ENCODE results near the gene CDK2AP2.
A peak's percentile ranks its signal among the peaks of the same experiment; 100 is the strongest.
"Not testable (repeated sequence)": the region's sequence is repeated elsewhere in the genome, so short reads cannot be mapped to it uniquely, and the experiment has no call there.

Gene CDK2AP2

GRCh38 chr11:67489885-67490726 is 17.9 kb downstream of the CDK2AP2 start:
- no peak for DNase-seq (ENCODE audit: low read depth)

DNA sequence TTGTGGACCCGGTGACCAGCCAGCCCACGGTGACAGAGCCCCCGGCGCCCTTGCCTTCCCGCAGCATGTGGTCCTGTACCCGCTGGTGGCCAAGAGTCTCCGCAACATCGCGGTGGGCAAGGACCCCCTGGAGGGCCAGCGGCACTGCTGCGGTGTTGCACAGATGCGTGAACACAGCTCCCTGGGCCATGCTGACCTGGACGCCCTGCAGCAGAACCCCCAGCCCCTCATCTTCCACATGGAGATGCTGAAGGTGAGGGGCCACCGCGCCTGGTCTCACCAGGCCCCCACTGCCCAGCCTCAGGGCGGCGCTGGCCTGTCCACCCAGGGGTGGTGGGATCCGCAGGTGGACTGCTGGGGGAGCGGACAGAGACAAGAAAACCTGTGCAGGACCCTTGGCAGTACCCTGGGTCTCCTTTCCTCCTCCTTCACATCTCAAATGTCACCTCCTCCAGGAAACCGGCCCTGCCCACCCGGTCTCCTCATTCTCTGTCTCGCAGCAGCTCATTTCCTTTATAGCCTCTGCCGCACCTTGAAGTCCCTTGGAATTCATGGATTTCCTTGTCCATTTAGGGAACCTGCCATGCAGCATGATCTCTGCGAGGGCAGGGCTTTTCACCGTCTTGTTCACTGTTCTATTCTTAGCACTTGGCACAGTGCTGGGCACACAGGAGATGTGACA is 18.6 kb downstream of the CDK2AP2 start:
- no peak for DNase-seq (ENCODE audit: low read depth)

- DNase-seq (ENCODE audit: low read depth): no peak
These were observed 21.3 kb downstream of the CDK2AP2 start for GRCh38 chr11:67486481-67487195.

DNA sequence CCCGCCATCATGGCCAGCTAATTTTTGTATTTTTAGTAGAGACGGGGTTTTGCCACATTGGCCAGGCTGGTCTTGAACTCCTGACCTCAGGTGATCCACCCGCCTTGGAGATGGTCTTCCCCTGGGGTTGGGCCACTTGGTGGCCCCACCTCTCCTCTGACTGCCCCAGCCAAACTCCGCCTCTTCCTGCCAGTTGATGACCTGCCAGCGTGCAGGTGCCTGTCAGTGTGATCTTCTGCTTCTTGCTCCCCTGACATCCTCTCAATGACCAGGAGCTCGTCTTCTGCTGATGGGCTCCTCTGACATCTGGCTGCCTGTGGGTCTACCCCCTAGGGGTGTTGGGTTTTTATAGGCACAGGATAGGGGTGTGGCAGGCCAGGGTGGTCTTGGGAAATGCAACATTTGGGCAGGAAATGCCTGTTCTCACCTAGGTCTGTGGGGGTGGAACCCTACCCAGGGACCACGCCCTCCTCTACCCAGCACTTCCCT is 22.0 kb downstream of the CDK2AP2 start:
- DNase-seq (ENCODE audit: low read depth): not testable (repeated sequence)

DNA sequence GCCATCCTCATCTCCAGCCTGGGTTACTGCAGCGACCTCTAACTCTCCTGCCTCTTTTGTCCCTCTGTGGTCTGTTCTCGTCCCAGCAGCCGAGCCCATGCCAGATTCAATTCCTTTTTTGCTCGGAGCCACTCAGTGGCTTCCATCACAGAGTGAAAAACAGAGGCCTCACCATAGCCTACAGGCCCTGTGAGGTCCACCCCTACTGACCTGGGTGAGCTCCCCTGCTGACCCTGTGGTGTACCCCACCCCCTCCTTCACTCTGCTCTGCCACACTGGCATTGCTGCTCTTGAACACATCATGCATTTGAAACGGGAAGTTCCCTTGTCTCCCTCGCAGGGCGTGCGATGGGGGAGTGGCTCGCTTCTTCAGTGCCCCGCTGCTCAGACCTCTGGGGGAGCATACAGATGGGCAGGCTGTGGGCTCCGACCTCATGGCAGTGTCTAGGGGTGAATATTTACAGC is 23.1 kb downstream of the CDK2AP2 start:
- DNase-seq (ENCODE audit: low read depth): no peak

DNA sequence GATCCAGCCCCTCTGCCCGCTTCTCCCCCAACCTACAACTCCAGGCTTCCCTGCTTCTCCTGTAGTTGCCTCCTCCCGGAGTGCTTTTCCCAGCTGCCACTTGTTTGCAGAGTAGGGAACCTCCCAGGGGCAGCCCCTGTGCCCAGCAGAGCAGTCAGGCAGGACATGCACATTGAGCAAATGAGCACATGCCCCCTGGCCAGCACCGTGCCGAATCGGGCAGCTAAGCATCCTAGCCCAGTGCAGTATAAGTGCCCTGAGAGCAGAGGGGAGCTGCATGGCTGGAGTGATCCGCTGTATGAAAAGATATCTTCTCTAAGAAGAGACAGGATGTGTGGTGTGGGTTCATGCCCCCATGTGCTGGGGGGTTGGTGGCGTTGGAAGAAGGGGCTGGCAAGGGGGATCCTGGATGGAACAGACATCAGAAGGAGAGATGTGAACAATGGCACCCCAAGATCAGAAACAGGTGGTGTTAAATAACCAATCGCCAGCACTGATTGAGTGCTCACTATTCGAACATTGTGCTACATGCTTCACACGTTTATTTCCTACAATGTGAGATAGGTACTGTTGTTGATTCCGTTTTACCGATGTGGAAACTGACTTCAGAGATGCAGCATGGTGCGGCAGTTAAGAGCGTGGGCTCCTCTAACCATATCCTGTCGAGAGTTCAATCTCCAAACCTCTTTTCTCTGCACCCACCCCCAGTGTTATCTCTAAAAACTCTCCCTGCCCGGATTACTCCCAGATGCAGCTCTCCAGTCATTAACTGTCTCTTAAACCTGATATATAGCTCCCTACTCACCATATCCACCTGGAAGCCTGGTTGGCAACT is 23.9 kb downstream of the CDK2AP2 start:
- DNase-seq (ENCODE audit: low read depth): no peak

DNA sequence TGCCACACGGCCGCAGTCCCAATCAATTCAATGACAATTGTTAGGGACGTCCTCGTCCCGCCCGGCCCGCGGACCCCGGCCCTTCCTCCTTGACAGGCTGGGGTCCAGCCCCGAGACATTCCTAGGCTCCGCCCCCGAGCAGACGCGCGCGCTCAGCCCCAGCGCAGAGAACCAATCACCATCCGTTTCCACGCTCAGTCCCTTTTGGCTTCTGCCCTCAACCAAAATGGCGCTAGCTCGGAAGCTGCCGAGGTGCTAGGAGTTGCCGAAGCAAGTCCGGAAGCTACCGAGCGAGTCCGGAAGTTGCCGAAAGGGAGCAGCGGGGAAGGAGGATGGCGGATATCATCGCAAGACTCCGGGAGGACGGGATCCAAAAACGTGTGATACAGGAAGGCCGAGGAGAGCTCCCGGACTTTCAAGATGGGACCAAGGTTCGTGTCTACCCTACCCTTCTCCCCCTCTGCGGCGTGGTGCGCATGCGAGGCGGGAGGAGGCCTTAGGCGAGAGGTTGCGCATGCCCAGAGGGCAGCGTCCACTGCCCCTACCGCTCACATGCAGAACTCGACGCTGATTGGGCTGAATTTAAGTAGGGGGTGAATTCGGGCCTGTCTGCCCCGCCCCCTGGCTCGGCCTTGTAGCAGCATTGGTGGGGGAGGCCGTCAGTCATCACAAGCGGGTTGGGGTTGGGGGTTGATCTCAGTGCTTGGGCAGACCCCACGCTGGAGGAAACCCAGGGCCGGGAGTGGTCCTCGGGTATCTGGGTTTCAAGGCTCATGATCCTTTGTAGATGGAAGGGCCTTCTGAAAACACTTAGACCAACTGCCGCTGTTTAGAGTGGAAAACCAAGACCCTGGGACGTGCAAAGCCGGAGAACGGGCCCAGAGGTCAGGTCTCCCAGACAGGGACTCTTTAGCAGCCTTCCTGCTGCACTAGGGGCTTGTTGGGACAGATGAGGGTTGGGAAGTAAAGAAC is 24.8 kb downstream of the CDK2AP2 start, which contains the start of gene AIP:
Gene AIP, plus strand, starts transcription at position 200 of the 972 bp plus-strand sequence. Its CDS starts 133 bp downstream, at position 333.
- peak; percentile 93 for DNase-seq (ENCODE audit: low read depth)

DNA sequence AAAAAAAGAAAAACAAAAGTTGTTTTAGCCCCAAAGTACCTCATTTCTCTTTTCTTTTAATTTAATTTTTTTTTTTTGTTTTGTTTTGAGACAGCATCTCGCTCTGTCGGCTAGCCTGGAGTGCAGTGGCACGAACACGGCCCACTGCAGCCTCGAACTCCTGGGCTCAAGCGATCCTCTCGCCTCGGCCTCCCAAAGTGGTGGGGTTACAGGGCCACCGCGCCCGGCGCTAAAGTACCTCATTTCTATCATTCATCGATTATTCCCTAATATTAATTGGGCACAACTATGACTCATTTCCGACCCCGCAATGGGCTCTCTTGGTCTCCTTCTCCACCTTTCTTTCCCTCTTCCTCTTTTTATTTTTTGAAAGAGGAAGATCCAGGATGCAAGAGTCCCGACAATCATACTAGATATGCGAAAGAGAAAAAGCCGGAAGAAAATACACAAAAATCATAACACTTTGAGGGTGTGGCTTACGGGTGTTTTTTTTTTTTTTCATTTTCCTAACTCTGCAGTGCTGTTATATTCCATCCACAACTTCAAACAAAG is 25.6 kb downstream of the CDK2AP2 start:
- DNase-seq (ENCODE audit: low read depth): no peak

DNA sequence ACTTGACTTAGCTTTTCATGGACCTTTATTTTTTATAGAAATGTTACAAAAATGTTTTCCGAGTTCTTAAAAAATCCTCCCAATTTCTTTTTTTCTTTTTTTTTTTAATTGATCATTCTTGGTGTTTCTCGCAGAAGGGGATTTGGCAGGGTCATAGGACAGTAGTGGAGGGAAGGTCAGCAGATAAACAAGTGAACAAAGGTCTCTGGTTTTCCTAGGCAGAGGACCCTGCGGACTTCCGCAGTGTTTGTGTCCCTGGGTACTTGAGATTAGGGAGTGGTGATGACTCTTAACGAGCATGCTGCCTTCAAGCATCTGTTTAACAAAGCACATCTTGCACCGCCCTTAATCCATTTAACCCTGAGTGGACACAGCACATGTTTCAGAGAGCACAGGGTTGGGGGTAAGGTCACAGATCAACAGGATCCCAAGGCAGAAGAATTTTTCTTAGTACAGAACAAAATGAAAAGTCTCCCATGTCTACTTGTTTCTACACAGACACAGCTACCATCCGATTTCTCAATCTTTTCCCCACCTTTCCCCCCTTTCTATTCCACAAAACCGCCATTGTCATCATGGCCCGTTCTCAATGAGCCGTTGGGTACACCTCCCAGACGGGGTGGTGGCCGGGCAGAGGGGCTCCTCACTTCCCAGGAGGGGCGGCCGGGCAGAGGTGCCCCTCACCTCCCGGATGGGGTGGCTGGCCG is 30.5 kb downstream of the CDK2AP2 start:
- not testable (repeated sequence) for DNase-seq (ENCODE audit: low read depth)

GRCh38 chr11:67476692-67477091 is 31.3 kb downstream of the CDK2AP2 start:
- not testable (repeated sequence) for DNase-seq (ENCODE audit: low read depth)

- DNase-seq (ENCODE audit: low read depth): no peak
These were observed 35.1 kb downstream of the CDK2AP2 start for GRCh38 chr11:67472882-67473281.

- DNase-seq (ENCODE audit: low read depth): no peak
These were observed 37.5 kb downstream of the CDK2AP2 start for GRCh38 chr11:67470337-67471002.

GRCh38 chr11:67469508-67469811 is 38.5 kb downstream of the CDK2AP2 start:
- DNase-seq (ENCODE audit: low read depth): no peak

DNA sequence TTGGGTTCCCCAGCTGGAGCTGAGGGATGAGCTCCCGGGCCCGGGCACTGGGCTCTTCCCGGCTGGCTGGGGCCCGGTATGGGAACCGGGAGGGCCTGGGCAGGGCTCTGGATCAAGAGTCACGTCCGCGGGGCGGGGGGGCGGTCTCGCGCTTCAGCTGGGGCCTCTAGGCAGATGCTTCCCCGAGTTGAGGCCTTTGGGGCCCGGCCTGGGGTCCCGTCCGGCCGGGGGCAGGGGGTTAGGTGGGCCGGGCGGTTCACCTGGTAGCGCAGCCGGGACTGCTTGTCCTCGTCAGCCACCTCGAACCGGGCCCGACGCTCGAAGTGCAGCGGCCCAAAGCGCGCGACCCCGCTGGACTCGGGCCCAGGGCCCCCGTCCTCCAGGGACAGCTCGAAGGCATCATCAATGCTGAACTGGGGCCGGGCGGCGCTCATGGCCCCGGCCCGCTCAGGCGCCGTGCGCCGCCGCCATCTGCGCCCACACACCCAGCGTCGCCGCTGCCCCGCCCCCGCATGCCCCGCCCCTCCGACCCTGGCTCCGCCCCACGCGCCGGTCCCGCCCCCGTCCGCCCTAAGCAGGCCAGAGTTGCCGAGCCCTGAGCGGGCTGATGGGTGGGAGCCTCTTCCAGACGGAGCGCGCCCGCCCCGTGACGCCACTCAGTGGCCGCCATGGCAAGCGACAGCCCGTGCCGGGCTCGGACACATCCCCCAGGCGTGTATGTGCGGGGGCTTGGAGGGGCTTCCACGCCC is 39.0 kb downstream of the CDK2AP2 start, which contains the start of gene TMEM134:
Gene TMEM134, minus strand, starts transcription at position 493 of the 749 bp plus-strand sequence. Its CDS starts 59 bp downstream, at position 434.
- peak; percentile 75 for DNase-seq (ENCODE audit: low read depth)

GRCh38 chr11:67468456-67468758 is 39.6 kb downstream of the CDK2AP2 start:
- DNase-seq (ENCODE audit: low read depth): no peak

- no peak for DNase-seq (ENCODE audit: low read depth)
These were observed 39.9 kb downstream of the CDK2AP2 start for GRCh38 chr11:67468056-67468455.

DNA sequence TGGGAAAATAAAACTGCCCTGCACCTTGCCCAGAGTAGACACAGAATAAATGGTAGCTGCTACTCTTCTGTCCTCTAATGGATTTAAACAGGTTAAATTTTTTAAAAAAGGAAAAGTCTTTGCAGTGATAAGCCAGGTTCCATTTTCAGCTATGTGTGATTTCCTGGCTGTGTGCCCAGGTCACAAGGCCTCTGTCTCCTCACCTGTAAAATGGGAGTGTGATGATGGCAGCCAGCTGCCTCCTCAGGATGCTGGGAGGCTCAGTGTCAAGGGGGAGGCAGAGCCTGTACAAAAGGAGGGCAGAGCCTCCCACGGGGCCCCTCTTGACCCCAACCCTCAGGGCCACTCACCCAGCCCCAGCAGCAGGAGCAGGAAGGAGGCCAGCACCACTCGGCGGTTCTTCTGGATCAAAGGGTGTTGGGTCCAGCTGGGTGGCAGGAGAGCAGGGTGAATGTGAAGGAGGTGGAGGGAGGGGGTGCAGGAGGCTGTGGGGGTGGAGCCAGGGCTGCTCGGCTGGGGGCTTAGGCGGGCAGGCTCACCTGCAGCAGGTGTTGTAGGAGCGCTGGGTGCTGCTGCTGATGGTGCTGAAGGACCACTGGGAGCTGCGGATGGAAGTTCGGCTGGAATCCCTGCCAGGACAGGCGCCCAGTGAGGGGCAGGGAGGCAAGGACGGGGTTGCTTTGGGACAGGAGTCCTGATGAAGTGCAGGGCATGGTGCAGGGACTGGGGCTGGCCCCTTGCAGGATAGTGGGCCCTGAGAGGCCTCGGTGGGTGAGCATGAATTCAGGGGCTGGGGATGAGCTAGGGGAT is 40.8 kb downstream of the CDK2AP2 start:
- no peak for DNase-seq (ENCODE audit: low read depth)
